ENCODE measurements around the gene PDK1. TPM values are rescaled to one million over a fixed set of nuclear protein-coding genes. Genes with fewer than 3 reads are reported as not detected.
"Not testable (repeated sequence)": the region's sequence is repeated elsewhere in the genome, so short reads cannot be mapped to it uniquely, and the experiment has no call there.

The PDK1 gene
- total RNA-seq, 1 donor from 2014 or later = 7.3 TPM

GRCh38 chr2:172539767-172540166, 16.1 kb upstream of the PDK1 start:
- peaks cover 11% of the 10 kb centered on the region for H3K9me3 Mint-ChIP-seq (ENCODE audit: unreplicated experiment)
- no peak overlapping the region for H3K4me3 Mint-ChIP-seq (ENCODE audit: unreplicated experiment)
- DNase-seq (ENCODE audit: extremely low spot score, unreplicated experiment) = no peak
- no peaks in the 10 kb centered on the region for H3K4me1 Mint-ChIP-seq (ENCODE audit: unreplicated experiment)
- TF ChIP-seq CTCF (IDR thresholded peaks at IDR 0.05) = no peak
- H3K36me3 Mint-ChIP-seq (ENCODE audit: unreplicated experiment) = peaks cover 5% of the 10 kb centered on the region
- peaks cover 16% of the 10 kb centered on the region for H3K27me3 Mint-ChIP-seq (ENCODE audit: unreplicated experiment)
- no peak overlapping the region for H3K27ac Mint-ChIP-seq (ENCODE audit: unreplicated experiment)

GRCh38 chr2:172540421-172540820, 15.5 kb upstream of the PDK1 start:
- TF ChIP-seq CTCF (IDR thresholded peaks at IDR 0.05) = no peak
- Mint-ChIP-seq H3K4me3 (ENCODE audit: unreplicated experiment) (no peak overlapping the region), H3K9me3 (ENCODE audit: unreplicated experiment) (peaks cover 15% of the 10 kb centered on the region), H3K27me3 (ENCODE audit: unreplicated experiment) (peaks cover 12% of the 10 kb centered on the region), H3K4me1 (ENCODE audit: unreplicated experiment) (no peaks in the 10 kb centered on the region), H3K27ac (ENCODE audit: unreplicated experiment) (no peak overlapping the region), H3K36me3 (ENCODE audit: unreplicated experiment) (peaks cover 6% of the 10 kb centered on the region)
- DNase-seq (ENCODE audit: extremely low spot score, unreplicated experiment) = no peak

- Mint-ChIP-seq H3K4me1 (ENCODE audit: unreplicated experiment) (no peaks in the 10 kb centered on the region), H3K36me3 (ENCODE audit: unreplicated experiment) (peaks cover 2% of the 10 kb centered on the region), H3K27me3 (ENCODE audit: unreplicated experiment) (peaks cover 12% of the 10 kb centered on the region), H3K9me3 (ENCODE audit: unreplicated experiment) (peaks cover 6% of the 10 kb centered on the region), H3K27ac (ENCODE audit: unreplicated experiment) (no peak overlapping the region), H3K4me3 (ENCODE audit: unreplicated experiment) (no peak overlapping the region)
- DNase-seq (ENCODE audit: extremely low spot score, unreplicated experiment) = no peak
- no peak for TF ChIP-seq CTCF (IDR thresholded peaks at IDR 0.05)
Measured at GRCh38 chr2:172545408-172546075, 10.3 kb upstream of the PDK1 start.

GRCh38 chr2:172549131-172549530, 6.8 kb upstream of the PDK1 start:
- no peak for TF ChIP-seq CTCF (IDR thresholded peaks at IDR 0.05)
- H3K4me1 Mint-ChIP-seq (ENCODE audit: unreplicated experiment) = peaks cover 4% of the 10 kb centered on the region
- H3K36me3 Mint-ChIP-seq (ENCODE audit: unreplicated experiment) = peaks cover 2% of the 10 kb centered on the region
- no peak overlapping the region for H3K4me3 Mint-ChIP-seq (ENCODE audit: unreplicated experiment)
- peaks cover 4% of the 10 kb centered on the region for H3K9me3 Mint-ChIP-seq (ENCODE audit: unreplicated experiment)
- no peak for DNase-seq (ENCODE audit: extremely low spot score, unreplicated experiment)
- no peaks in the 10 kb centered on the region for H3K27me3 Mint-ChIP-seq (ENCODE audit: unreplicated experiment)
- no peak overlapping the region for H3K27ac Mint-ChIP-seq (ENCODE audit: unreplicated experiment)

GRCh38 chr2:172549802-172550201, 6.1 kb upstream of the PDK1 start:
- H3K4me1 Mint-ChIP-seq (ENCODE audit: unreplicated experiment); H3K4me3 Mint-ChIP-seq (ENCODE audit: unreplicated experiment); H3K27me3 Mint-ChIP-seq (ENCODE audit: unreplicated experiment); DNase-seq (ENCODE audit: extremely low spot score, unreplicated experiment); H3K9me3 Mint-ChIP-seq (ENCODE audit: unreplicated experiment); H3K27ac Mint-ChIP-seq (ENCODE audit: unreplicated experiment); H3K36me3 Mint-ChIP-seq (ENCODE audit: unreplicated experiment): not testable (repeated sequence)

Data from osteocyte (in vitro differentiated cells).